ENCODE results near the gene GLT8D2. TPM values are rescaled to one million over a fixed set of nuclear protein-coding genes. Genes with fewer than 3 reads are reported as not detected.

GLT8D2 gene
- total and polyA plus RNA-seq, 10 donors, result 0.20 to 1.2 (median 0.67) TPM; not detected in 3

DNA sequence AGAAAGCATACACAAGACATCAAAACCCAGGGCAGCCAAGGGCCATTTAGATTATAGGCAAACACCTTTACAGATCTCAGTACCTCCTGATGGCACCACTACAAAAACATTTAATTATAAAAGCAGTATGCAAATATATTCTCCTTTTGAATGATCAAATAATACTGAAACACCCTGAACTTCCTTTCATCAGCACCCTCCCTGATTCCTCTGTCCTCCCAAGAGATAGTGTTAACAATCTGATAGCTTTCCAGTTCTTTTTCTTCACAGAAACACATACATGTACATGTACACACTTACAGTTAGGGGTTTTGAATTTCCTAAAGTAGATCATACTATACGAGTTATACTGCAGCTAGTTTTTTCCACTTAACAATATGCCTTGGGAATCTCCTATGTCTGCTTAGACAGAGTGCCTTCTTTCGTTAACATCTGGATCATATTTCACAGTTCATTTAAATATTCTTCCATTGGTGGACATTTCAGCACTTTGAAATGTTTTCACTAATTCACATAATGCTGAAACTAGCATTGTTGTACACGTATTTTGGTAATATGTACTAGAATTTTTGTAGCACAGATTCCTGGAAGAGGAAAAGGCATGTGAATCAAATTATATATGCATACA, 49.1 kb downstream of the GLT8D2 start:
- peaks cover 0 to 41% (median 0%) of the 10 kb centered on the region in 7 donors for H3K27me3 ChIP-seq (replicated peaks in 1 of 7)
- H3K9me3 ChIP-seq, result no peaks in the 10 kb centered on the region
- H3K4me3 ChIP-seq, result no peak overlapping the region
- no peaks in the 10 kb centered on the region for H3K4me1 ChIP-seq
- WGBS, 5 donors, result 73 to 87% (median 77%) methylated on average over 3 of the region's 3 CpGs
- no peaks in the 10 kb centered on the region for H3K36me3 ChIP-seq
- TF ChIP-seq, protein P1, sequence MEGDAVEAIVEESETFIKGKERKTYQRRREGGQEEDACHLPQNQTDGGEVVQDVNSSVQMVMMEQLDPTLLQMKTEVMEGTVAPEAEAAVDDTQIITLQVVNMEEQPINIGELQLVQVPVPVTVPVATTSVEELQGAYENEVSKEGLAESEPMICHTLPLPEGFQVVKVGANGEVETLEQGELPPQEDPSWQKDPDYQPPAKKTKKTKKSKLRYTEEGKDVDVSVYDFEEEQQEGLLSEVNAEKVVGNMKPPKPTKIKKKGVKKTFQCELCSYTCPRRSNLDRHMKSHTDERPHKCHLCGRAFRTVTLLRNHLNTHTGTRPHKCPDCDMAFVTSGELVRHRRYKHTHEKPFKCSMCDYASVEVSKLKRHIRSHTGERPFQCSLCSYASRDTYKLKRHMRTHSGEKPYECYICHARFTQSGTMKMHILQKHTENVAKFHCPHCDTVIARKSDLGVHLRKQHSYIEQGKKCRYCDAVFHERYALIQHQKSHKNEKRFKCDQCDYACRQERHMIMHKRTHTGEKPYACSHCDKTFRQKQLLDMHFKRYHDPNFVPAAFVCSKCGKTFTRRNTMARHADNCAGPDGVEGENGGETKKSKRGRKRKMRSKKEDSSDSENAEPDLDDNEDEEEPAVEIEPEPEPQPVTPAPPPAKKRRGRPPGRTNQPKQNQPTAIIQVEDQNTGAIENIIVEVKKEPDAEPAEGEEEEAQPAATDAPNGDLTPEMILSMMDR (IDR thresholded peaks at IDR 0.05 in 8 of 11, conservative IDR thresholded peaks at IDR 0.05 in 3 of 11), result no peak
- TF ChIP-seq POLR2AphosphoS5 (IDR thresholded peaks at IDR 0.05) (no peak), POLR2A (IDR thresholded peaks at IDR 0.05) (no peak)
- intact Hi-C loops (cut with DNase I; ENCODE audit: low total_unique reads), result no loop called here
- no peak for DNase-seq
- H3K27ac ChIP-seq, result no peak overlapping the region

DNA sequence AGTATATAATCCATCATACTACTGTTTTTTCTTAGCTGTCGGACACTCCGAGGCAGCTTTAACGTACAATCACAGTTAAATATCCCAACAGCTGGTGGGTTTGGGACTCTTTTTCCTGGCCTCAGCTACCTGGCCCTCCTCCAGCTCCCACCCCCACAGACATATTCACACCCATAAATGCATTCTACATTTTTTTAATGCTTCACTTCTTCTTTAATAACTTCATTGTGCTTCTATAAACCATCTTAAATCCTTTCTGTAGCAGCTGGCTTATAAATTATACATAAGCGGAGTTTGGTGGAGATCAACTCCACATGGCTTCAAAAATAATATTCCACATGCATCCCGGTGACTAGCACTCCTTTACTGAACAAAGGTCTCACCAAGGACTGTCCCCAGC, 51.0 kb downstream of the GLT8D2 start:
- no peak for DNase-seq
- Histone ChIP-seq H3K4me1 (no peaks in the 10 kb centered on the region), H3K9me3 (no peaks in the 10 kb centered on the region), H3K4me3 (no peak overlapping the region), H3K36me3 (no peaks in the 10 kb centered on the region), H3K27ac (no peak overlapping the region), H3K27me3 (replicated peaks in 1 of 7) (peaks cover 0 to 41% (median 0%) of the 10 kb centered on the region in 7 donors)
- TF ChIP-seq POLR2AphosphoS5 (IDR thresholded peaks at IDR 0.05) (no peak), POLR2A (IDR thresholded peaks at IDR 0.05) (no peak)
- TF ChIP-seq, protein P1 (IDR thresholded peaks at IDR 0.05 in 8 of 11, conservative IDR thresholded peaks at IDR 0.05 in 3 of 11), result no peak
- intact Hi-C loops (cut with DNase I; ENCODE audit: low total_unique reads), result no loop called here
- WGBS, 5 donors, result 80 to 87% (median 85%) methylated on average over 5 of the region's 5 CpGs

DNA sequence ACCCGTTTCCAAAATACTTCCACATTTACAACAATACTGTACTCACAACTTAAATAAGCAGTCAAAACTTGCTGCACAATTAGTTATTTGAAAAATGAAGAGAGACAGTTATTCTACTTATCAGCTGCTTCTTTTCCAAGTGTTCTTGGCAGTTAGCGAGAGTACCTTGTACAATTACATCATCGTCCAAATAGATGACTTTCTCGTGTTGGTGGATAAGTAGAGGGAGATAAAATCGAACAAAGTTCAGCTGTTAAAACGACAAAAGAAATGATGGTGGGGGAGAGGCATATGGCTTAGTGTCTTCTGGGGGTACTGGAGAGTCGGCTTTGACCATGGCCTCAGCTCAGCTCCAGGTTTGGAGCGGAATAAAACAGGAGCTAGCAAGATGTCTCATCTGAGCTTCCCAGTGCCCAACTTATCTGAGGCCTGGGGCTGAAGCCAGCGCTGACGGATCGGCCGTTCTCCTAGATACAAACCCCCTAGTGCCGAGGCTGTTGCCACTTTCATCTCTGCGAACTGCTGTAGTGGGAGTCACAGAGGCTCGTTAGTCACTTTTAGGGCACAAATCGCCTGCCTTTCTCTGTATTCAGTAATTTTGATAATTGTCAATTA, 52.6 kb downstream of the GLT8D2 start:
- Histone ChIP-seq H3K4me3 (no peak overlapping the region), H3K27me3 (replicated peaks in 1 of 7) (peaks cover 0 to 33% (median 0%) of the 10 kb centered on the region in 7 donors), H3K9me3 (no peaks in the 10 kb centered on the region), H3K27ac (no peak overlapping the region), H3K4me1 (no peaks in the 10 kb centered on the region), H3K36me3 (no peaks in the 10 kb centered on the region)
- WGBS, 5 donors, result 86 to 89% (median 87%) methylated on average over 16 of the region's 16 CpGs
- no peak for DNase-seq
- intact Hi-C loops (cut with DNase I; ENCODE audit: low total_unique reads), result no loop called here
- TF ChIP-seq, protein P1 (IDR thresholded peaks at IDR 0.05 in 8 of 11, conservative IDR thresholded peaks at IDR 0.05 in 3 of 11), result no peak
- TF ChIP-seq POLR2AphosphoS5 (IDR thresholded peaks at IDR 0.05) (no peak), POLR2A (IDR thresholded peaks at IDR 0.05) (no peak)

DNA sequence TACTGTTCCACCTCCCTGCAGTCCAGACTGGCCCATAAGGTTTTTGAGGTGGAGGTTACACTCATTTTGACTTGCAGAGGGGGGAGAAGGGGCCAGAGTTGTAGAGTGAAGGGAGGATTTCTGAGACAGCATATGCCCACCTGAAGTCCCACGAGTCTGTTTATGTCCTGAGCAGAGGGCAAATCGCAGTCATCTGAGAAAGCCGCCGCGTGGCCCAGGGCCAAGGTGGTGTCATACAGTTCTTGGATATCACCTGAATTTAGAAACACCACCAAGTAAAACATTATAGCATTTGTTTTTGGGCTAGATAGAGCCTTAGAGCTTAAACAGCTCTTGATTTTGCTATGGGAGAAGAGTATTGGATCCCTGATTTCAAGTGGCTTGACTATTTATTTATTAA, 53.4 kb downstream of the GLT8D2 start:
- TF ChIP-seq POLR2AphosphoS5 (IDR thresholded peaks at IDR 0.05), result no peak
- TF ChIP-seq, protein P1 (IDR thresholded peaks at IDR 0.05 in 8 of 11, conservative IDR thresholded peaks at IDR 0.05 in 3 of 11), result no peak
- TF ChIP-seq POLR2A (IDR thresholded peaks at IDR 0.05), result no peak
- peaks cover 0 to 26% (median 0%) of the 10 kb centered on the region in 7 donors for H3K27me3 ChIP-seq (replicated peaks in 1 of 7)
- no peaks in the 10 kb centered on the region for H3K4me1 ChIP-seq
- 92 to 96% (median 95%) methylated on average over 5 of the region's 5 CpGs for WGBS, 5 donors
- H3K4me3 ChIP-seq, result no peak overlapping the region
- no peak for DNase-seq
- no peak overlapping the region for H3K27ac ChIP-seq
- H3K9me3 ChIP-seq, result no peaks in the 10 kb centered on the region
- intact Hi-C loops (cut with DNase I; ENCODE audit: low total_unique reads), result no loop called here
- no peaks in the 10 kb centered on the region for H3K36me3 ChIP-seq
